Measurements from ENCODE around the gene HHIP. TPM values are rescaled to one million over a fixed set of nuclear protein-coding genes. Genes with fewer than 3 reads are reported as not detected.

The HHIP gene
- total RNA-seq, 1 experiment from 2014 or later, result not detected

DNA sequence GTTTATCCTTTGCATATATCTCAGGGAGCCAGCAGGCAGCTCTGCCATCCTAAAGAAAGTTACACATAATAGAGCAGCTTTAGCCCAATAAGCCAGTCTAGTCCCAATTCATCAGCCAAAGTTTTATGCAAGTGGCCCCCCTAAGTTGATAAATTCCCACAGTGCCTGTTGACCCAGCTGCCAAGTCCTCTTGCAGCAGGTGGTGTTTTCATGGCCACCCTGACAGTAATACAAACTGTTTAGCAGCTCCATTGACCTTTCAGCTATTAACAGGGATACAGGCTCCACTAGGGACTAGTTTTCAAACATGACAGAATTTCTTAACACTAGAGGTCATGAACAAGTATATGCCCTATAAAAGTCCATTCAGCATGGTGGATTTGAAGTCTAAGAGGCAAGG, 77.5 kb downstream of the HHIP start:
- no peak overlapping the region for H3K4me2 ChIP-seq (ENCODE audit: low read length)
- no peak overlapping the region for H3K27ac ChIP-seq (ENCODE audit: low read depth, low read length)
- ChIA-PET CTCF (no interaction called here), RAD21 (ENCODE audit: low non-redundant PET in 1 of 2, low total read pairs in 2 of 2, uncharacterized antibody in 2 of 2, unreplicated experiment in 2 of 2) (no interaction called here), POLR2A (no interaction called here)
- DNase-seq (ENCODE audit: low read depth, low spot score) (no peak), ATAC-seq (no peak)
- H3K4me3 ChIP-seq (replicated peaks in 1 of 2; ENCODE audit: low read depth in 1 of 2, low read length in 2 of 2), result no peak overlapping the region
- intact Hi-C loops (cut with micrococcal nuclease), result no loop called here
- H3K9me3 ChIP-seq (ENCODE audit: control insufficient read depth in 1 of 2, insufficient read depth in 1 of 2, low read depth in 1 of 2, low read length in 2 of 2), result no peaks in the 10 kb centered on the region
- no peaks in the 10 kb centered on the region for H3K79me2 ChIP-seq (ENCODE audit: insufficient read depth, low read length)
- H4K20me1 ChIP-seq (ENCODE audit: insufficient read depth), result no peaks in the 10 kb centered on the region
- H3K4me1 ChIP-seq (ENCODE audit: control insufficient read depth in 1 of 2, insufficient read depth in 2 of 2, low read length in 2 of 2), result no peaks in the 10 kb centered on the region
- no peak overlapping the region for H3K9ac ChIP-seq (ENCODE audit: low read length)
- no peak overlapping the region for H2AFZ ChIP-seq (ENCODE audit: low read depth, low read length, poor library complexity, severe bottlenecking)
- TF ChIP-seq, protein P1, sequence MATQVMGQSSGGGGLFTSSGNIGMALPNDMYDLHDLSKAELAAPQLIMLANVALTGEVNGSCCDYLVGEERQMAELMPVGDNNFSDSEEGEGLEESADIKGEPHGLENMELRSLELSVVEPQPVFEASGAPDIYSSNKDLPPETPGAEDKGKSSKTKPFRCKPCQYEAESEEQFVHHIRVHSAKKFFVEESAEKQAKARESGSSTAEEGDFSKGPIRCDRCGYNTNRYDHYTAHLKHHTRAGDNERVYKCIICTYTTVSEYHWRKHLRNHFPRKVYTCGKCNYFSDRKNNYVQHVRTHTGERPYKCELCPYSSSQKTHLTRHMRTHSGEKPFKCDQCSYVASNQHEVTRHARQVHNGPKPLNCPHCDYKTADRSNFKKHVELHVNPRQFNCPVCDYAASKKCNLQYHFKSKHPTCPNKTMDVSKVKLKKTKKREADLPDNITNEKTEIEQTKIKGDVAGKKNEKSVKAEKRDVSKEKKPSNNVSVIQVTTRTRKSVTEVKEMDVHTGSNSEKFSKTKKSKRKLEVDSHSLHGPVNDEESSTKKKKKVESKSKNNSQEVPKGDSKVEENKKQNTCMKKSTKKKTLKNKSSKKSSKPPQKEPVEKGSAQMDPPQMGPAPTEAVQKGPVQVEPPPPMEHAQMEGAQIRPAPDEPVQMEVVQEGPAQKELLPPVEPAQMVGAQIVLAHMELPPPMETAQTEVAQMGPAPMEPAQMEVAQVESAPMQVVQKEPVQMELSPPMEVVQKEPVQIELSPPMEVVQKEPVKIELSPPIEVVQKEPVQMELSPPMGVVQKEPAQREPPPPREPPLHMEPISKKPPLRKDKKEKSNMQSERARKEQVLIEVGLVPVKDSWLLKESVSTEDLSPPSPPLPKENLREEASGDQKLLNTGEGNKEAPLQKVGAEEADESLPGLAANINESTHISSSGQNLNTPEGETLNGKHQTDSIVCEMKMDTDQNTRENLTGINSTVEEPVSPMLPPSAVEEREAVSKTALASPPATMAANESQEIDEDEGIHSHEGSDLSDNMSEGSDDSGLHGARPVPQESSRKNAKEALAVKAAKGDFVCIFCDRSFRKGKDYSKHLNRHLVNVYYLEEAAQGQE (IDR thresholded peaks at IDR 0.05; ENCODE audit: low read depth), result no peak
- TF ChIP-seq CTCF (IDR thresholded peaks at IDR 0.05 in 2 of 3, conservative IDR thresholded peaks at IDR 0.05 in 1 of 3; ENCODE audit: borderline replicate concordance in 1 of 3, insufficient read depth in 1 of 3, low read depth in 2 of 3, low read length in 2 of 3) (no peak), POLR2AphosphoS5 (IDR thresholded peaks at IDR 0.05; ENCODE audit: low read depth, low read length) (no peak), ZNF274 (IDR thresholded peaks at IDR 0.05; ENCODE audit: low read depth, low read length) (no peak), SRF (IDR thresholded peaks at IDR 0.05; ENCODE audit: low read depth) (no peak), FOSL1 (IDR thresholded peaks at IDR 0.05; ENCODE audit: low read depth) (no peak), ZFX (IDR thresholded peaks at IDR 0.05) (no peak), JUND (IDR thresholded peaks at IDR 0.05) (no peak), EGR1 (IDR thresholded peaks at IDR 0.05; ENCODE audit: low read depth) (no peak), TCF7L2 (IDR thresholded peaks at IDR 0.05; ENCODE audit: borderline replicate concordance, extremely low read depth, insufficient read depth, insufficient read length) (no peak), EZH2phosphoT487 (IDR thresholded peaks at IDR 0.05; ENCODE audit: borderline replicate concordance) (no peak)
- TF ChIP-seq, protein P2, sequence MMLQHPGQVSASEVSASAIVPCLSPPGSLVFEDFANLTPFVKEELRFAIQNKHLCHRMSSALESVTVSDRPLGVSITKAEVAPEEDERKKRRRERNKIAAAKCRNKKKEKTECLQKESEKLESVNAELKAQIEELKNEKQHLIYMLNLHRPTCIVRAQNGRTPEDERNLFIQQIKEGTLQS (IDR thresholded peaks at IDR 0.05), result no peak
- TF ChIP-seq, protein P3, sequence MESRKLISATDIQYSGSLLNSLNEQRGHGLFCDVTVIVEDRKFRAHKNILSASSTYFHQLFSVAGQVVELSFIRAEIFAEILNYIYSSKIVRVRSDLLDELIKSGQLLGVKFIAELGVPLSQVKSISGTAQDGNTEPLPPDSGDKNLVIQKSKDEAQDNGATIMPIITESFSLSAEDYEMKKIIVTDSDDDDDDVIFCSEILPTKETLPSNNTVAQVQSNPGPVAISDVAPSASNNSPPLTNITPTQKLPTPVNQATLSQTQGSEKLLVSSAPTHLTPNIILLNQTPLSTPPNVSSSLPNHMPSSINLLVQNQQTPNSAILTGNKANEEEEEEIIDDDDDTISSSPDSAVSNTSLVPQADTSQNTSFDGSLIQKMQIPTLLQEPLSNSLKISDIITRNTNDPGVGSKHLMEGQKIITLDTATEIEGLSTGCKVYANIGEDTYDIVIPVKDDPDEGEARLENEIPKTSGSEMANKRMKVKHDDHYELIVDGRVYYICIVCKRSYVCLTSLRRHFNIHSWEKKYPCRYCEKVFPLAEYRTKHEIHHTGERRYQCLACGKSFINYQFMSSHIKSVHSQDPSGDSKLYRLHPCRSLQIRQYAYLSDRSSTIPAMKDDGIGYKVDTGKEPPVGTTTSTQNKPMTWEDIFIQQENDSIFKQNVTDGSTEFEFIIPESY (IDR thresholded peaks at IDR 0.05; ENCODE audit: extremely low read depth, insufficient replicate concordance, low read length), result no peak
- no peaks in the 10 kb centered on the region for H3K9me2 ChIP-seq (ENCODE audit: insufficient read depth)
- no peaks in the 10 kb centered on the region for H3K27me3 ChIP-seq (ENCODE audit: insufficient read depth, low read length)
- no peaks in the 10 kb centered on the region for H3K36me3 ChIP-seq (ENCODE audit: control insufficient read depth in 1 of 2, insufficient read depth in 2 of 2, low read length in 2 of 2)
- no TSS peak for BruUV-seq (replicated peaks)
